Stimulated activated CD4-positive, alpha-beta T cell treated with anti-CD3 and anti-CD28 coated beads, TNF-alpha, amount 100 ng/mL, for 48 hours (primary cell): ENCODE data around the gene KCNJ18.
"Not testable (repeated sequence)": the region's sequence is repeated elsewhere in the genome, so short reads cannot be mapped to it uniquely, and the experiment has no call there.

Experiments
- DNase-seq, 3 donors: peaks; one replicate each; pipeline ENCODE4 v3.0.0-alpha.2; 2020; ENCODE audit warnings: low read depth in 3 of 3

The KCNJ18 gene

DNA sequence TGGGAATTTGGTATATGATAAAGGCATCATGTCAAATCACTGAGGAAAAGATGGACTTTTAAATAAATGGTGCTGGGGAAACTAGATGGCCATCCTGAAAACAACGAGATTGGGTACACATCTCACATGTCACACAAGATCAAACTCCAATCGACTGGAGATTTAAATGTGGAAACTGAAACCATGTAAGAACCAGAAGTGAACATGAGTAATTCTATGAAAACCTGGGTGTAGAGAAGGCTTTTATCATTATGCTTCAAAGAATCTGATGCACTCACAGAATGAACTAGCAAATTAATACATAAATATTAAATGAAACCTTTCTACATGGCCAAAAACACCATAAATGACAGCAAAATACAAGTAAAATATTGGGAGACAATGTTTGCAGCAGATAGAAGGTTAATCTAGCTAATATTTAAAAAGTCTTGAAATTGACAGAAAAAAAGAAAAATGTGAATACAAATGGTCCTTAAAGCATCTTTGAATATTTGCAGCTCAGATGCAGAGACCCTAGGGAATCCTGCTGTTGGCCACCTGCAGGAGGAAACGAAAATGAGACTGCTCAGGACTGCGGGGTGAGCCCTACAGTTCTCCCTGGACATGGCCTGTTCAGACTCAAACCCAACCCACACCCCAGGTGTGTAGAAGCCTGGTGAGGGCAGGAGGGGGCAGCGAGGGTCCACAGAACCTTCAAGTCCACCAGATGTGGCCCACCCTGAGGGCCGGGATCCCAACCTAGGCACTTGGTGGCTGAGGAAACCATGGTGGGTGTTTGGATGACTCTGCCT lies 32.1 kb downstream of the KCNJ18 start:
- not testable (repeated sequence) for DNase-seq

DNA sequence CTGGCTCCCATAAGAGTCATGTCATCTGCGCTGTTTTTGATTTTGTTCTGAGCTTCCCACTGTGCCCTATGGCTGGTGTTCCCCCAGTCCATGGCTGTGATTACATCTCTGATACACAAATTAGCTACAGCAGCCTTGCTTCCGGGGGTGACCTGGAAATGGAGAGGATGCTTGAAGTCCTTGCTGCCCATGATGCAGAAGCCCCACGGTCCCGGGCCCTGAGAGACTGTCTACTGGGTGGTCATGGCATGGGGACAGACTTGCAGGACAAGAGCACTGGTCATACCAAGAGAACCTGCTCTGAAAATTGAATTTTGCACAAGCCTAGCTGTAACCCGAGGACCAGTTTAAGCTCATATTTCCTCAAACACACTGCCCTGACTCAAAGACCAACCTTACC lies 38.8 kb downstream of the KCNJ18 start:
- not testable (repeated sequence) for DNase-seq

DNA sequence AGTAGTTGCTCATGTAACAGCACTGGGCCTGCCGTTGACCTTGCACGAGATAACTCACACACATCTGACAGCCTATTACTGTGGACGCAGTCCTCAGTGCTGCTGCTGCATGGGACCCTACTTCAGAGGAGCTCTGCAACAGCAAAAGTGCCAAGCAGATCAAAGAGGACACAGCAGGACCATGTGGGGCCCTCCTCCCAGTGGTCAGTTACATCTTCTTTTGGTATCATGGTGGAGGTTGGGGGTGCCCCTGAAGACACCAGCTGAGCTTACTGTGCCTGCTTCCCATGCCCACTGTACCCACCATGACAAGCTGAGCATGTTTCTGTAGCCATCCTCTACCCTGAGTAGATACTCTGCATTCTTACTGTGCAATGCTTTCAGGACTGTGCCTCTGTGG lies 41.6 kb downstream of the KCNJ18 start:
- not testable (repeated sequence) for DNase-seq

DNA sequence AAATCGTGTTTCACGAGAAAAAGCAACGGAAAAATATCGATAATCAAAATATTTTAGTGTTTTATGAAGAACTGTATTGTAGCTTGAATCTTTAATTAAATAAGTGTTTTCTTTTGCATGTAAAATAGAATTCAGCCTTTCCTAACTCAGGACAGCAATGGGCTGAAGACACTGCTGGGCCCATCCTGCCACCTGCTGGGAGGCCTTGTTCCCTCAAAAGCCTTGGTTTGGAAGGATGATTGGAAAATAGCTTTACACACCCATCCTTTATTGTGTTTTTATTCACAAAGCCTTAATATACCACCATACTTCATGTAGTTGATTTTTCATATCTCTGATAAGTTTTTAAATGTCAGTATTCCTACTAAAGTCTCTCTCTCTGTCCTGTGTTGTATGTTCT lies 43.5 kb downstream of the KCNJ18 start:
- DNase-seq: not testable (repeated sequence)

DNA sequence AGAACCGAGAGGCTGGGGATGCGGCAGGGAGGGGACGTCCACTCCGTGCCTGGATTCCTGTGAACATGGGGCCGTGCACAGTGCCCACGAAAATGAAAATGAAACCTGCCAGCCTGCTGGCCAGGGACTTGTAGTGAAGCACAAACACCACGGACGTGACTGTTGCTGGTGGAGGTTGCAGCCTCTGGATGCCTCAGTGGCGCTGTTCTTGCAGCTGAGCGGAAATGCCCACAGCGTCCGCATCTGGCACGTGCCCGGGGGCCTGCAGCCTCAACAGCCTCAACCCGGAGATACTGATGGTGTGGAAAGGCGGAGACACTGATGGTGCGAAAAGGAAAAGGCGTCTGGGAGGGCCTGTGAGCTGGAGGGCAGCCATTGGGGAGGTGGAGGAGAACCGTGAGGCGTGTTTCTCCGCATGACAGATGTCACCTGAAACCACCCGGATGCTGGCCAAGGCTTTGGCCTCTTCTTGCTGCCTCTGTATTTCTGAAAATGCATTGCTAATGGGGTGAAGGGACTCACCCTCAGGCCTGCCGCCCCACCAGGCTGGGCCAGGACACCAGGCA lies 44.8 kb downstream of the KCNJ18 start:
- not testable (repeated sequence) for DNase-seq

DNA sequence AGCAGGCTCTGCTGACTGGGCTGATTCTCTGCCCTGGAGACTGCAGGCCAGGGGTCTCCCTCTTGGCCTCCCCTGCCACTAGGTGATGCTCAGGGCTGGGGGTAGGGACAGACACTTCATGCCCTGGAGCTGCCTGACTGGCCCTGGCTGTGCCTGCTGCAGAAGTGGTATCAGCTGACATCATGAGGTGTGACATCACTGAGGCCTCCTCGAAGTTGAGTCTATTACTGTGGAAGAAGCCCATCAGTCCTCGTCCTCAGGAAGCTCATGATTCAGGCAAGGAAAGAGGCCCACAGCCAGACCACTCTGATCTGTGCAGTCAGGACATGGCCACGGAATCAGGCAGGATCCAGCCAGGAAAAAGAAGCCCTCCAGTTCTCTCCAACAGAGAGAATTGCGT lies 45.9 kb downstream of the KCNJ18 start:
- not testable (repeated sequence) for DNase-seq

DNA sequence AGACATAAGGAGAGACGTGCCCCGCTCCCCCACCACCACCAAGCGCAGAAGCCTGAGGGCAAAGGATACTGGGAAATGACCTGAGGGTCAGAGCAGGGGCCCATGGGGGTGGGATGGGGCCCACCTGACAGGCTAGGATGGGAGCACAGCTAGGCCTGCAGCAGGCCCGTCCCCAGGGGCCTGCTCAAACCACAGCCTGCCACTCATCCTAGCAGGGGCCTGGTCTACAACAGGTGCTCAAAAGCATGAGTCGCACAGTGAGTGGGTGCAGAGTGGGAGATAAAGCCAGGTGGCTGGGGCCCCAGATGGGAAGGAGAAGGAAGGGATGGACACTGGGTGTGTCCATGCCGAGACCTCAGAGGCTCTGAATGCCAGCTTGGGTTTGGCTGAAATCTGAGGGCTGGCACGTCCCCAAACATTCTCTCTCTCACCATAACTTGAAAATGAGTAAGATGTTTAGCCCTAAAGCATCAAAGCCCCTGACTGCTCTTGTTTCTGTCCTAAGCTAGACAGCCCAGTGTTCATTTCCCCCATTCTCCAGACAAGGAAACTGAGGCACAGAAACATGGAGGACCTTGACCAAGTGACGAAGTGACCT lies 46.7 kb downstream of the KCNJ18 start:
- DNase-seq: not testable (repeated sequence)

DNA sequence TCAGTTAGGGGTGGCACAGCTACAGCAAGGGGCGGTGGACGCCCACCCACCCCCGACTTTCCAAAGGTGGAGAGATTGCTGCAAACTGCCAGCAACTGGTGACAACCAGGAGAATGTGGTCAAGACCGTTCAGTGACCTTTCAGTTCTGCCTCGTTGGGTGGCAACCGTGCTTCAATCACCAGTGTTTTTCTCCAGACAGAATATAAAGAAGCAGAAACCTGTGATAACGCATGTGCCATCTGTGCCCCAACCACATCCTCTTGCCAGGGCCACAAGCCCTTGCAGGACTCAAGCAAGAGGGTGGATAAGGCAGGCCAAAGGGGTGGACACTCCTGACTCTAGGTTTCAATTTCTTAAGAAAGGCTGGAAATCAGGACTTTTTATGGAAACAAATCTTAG lies 47.2 kb downstream of the KCNJ18 start:
- not testable (repeated sequence) for DNase-seq

DNA sequence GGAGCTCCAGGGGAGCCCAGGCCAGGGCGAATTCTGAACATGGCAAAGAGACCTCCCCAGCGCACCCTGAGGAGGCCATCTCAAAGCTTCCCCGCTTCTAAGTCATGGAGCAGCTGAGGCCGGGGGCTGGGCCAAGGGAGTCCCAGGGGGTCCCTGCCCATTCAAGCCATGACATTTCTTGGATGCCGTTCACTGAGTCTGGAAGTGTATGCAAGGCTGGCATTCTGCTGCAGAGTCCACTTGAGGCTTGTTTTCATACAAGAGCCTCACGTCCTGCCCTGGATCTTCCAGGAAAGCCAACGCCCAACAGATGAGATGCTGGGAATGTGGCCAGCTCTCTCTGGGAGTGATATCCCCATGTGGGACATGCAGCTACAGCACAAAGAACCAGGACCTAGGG lies 48.5 kb downstream of the KCNJ18 start:
- DNase-seq: not testable (repeated sequence)

DNA sequence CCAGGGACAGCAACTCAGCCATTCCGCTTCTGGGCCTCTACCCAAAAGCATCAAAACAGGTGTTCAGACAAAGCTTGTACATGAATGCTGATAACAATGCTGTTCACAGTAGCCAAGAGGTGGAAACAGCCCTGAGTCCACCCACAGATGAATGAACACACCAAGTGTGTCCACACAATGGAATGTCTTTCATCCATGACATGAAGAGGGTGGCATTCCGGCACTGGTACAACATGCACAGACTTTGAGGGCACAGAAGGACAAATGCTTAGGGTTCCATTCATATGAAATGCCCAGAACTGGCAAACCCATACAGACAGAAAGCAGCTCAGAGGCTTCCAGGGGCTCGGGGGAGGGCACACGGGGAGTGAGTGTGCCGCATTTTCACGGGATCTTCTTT lies 49.2 kb downstream of the KCNJ18 start:
- DNase-seq: not testable (repeated sequence)

DNA sequence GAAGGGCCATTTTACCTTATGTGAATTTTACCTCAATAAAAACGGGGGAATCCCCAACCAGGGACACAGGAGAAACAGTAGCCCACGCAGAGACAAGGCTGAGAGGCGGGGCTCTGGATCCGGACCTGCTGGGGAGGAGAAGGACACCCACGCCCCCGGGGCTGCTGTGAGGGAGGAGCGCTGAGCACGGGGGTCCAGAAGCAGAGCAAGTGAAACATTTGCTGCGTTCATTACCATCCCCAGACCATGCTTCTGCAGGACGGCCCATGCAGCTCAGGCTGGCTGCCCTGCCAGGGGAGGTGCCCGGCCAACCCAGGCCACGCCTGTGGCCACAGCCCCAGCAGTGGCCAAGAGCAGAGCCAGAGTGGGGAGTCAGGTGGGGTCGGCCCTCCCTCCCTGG lies 50.0 kb downstream of the KCNJ18 start:
- DNase-seq: no peak

DNA sequence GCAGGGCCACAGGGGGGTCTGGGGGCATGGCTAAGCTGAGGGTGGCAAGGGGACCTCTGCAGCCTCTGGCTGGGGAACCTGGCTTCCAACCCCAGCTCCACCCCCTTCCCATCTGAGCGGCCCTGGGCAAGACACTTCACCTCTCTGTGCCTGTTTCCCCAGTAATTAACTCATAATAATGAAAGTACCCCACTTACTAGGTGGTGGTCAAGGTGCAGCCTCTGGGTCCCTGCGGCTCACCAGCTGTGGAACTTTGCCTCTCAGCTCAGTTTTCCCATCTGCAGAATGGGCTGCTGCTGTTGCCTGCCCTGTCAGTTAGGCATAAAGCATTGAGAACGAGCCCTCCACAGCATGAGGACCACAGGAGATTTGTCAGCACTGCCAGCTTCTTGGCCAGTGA lies 51.8 kb downstream of the KCNJ18 start:
- DNase-seq: not testable (repeated sequence)

DNA sequence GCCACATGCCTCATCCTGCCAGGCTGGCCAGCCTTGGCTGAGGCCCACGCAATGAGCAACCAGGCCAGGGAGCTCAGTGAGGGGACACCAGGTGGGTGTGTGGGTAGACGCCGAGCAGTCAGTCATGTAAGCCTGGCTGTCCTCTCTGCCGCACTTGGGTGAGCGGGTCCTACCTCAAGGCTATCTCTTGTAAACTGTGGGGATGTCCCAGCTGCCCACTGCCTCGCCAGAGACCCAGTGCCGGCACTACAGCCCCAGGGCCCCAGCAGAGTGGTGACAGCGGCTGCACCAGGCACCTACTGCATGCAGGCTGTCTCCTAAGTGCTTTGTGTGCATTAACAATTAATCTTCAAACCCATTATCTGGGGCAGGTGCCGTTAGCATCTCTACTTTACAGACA lies 52.3 kb downstream of the KCNJ18 start:
- DNase-seq: not testable (repeated sequence)

DNA sequence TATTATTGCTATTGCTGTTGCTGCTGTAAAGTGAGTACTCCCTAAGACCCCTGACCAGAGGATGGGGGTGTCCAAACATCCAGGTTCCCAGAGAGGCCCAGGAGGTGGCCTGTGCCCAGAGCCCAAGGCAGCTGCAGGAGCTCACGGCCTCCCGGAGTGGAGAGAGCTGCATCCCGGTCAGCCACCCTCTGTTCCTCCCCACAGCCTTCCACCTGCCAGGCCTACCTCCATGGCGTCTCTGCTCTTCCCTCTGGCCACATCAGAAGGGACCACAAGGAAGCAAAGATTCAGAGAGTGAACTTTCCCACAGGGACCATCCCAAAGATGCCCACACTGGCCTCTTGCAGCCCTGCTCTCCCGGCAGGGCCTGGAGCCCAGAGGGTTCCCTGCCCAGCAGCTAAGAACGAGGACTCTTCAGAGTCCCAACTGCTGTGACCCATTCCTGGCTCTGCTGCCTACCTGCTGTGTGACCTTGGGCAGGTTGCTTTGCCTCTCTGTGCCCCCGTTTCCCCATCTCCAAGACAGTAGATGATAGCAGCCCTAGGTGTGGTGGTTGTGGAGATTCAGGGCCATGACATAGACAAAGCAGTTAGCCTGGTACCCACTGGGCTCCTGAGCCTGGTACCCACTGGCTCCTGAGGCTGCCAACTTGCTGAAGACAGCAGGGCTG lies 53.2 kb downstream of the KCNJ18 start:
- DNase-seq: not testable (repeated sequence)

DNA sequence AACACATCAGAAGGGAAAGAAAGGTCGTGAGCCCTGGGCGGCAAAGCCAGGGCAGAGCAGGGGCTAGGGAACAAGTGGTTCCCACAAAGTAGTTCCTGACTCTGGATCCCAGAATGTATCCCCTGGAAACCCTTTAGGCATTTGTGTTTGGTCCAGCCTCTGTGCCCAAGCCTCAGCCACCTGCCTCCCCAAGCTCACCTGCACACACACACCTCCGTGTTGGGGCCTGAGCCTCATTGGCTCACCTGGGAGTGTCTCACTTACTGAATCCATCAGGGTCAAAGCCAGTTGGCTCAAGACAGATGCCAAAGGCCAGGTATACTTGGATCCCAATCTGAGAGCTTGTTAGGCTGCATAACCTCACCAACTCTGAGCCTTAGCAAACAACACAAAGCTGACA lies 54.1 kb downstream of the KCNJ18 start:
- not testable (repeated sequence) for DNase-seq

DNA sequence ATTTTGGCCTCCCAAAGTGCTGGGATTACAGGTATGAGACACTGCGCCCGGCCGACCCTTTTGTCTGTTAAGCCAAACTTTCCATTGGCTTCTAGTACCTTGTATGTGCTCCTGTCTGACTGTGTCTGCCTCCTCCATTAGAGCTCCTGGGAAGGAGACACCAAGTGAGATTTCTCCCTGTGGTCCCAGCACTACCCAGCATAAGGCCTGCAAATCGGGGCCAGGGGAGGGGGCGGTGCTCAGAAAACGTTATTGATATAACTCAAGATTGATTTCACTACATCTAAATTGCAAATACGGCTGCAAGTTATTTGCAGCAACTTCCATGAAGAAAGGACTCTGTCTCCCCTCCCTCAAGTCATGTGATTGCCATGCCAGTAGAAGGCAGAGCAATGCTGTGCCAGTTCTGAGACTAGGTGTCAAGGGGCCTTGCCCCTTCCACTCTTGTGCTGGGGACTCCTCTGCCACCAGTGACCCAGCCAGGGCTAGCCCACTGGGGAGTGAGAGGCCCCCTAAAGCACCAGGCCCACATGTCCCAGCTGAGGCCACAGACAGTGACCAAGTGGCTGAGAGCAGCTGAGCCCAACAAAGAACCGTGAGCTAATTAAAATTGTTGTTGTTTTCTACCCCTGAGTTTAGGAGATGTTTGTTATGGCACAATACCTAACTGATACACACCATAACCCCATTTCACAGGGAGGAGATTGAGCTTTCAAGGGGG lies 55.0 kb downstream of the KCNJ18 start:
- DNase-seq: not testable (repeated sequence)

DNA sequence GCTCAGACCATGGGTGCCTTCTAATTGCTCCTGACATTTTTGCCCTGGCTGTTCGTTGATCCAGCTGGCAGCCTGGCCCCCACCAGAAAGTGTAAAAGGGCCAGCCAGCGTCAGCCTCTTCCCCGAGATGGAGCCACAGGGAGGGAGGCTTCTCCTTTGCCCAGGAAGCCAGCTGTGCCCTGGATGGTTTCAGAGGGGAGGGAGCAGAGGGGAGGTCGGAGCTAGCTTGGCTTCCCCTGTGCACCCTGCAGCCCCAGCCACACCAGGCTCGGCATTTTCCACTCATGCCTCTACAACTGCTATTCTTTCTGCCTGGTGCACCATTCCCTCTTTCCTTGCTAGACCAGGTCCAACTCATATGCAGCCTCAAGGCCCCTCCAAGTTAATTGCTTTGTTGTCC lies 56.4 kb downstream of the KCNJ18 start:
- DNase-seq: not testable (repeated sequence)

DNA sequence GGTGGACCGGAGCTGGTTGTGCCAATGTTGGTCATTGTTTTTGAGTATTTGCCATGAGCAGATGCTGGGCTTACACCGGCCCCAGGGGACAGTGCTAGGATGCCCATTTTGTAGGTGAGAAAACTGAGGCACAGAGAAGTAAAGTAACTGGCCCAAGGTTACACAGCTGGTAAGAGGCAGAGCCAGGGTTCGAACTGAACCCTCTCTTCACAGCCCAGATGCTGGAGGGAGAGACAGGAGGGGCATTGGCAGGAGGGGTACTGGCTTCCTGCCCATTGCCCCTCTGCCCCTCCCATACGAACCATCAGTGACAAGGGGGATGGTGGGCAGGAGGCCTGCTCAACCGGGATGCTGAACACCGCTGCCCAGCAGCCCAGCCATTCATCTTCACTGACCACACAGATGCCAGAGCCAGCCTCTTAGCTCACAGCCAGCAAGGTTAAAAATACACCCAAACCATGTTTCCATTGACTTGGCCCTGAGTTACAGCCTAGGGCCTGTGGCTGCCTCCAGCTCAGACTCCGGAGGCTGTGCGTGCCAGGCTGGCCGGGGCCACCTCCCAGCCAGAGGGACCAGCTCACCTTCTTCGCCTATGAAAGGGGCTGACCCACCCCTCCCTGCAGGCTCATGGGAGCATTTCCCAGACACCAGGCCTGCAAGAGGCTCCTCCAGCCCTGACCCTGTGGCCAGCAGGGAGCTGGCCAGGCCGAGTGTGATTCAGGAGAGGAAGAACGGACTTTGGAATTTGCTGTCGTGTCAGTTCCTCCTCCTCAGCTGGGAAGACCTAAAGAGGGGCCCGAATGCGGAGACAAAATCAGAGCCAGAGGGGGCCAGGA lies 57.6 kb downstream of the KCNJ18 start:
- not testable (repeated sequence) for DNase-seq

DNA sequence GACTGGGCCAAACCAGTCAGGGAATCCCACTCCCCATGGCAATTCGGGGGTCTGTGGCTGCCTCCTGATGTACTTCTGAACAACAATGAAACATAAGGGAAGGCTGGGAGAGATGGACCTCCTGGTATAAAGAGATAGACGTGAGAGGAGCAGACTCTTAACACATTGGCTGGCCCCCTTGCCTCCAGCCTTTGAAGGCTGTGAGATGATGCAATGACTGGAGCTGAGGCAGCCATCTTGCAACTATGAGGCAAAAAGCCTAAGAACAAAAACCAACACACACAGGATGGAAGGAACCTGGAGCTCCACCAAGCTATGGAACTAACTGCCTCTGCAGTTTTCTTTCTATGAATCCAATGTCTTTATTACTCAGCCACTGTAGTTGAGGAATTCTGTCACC lies 58.8 kb downstream of the KCNJ18 start:
- not testable (repeated sequence) for DNase-seq
